Germinal center (tissue), 1 donor: ENCODE data around the gene ALDH6A1.

ENCODE experiments used
- DNase-seq: peaks from one replicate; pipeline ENCODE4 v3.0.0; 2012; ENCODE audit warnings: mixed read lengths, low spot score

The ALDH6A1 gene

DNA sequence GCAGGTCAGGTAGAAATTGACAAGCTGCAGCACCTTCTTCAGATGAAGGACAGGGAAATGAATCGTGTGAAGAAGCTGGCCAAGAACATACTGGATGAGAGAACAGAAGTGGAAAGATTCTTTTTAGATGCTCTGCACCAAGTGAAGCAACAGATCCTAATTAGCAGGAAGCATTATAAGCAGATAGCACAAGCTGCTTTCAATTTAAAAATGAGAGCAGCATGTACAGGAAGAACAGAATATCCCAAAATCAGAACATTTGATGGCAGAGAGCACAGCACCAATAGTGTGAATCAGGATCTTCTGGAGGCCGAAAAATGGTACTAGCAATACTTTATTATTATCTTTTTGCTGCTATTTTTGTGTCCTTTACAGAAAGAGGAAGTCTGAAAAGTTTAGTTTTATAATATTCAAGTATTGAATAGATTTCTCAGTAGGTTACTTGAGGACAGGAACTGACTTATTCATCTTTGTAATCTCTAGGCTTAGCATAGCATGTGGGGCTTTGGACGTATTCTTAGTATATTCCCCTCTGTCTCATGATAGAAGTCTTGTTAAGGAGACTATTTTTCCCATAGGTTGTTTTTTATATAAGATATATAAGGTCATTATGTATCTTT lies 34.3 kb downstream of the ALDH6A1 start:
- peak; percentile 10 for DNase-seq

DNA sequence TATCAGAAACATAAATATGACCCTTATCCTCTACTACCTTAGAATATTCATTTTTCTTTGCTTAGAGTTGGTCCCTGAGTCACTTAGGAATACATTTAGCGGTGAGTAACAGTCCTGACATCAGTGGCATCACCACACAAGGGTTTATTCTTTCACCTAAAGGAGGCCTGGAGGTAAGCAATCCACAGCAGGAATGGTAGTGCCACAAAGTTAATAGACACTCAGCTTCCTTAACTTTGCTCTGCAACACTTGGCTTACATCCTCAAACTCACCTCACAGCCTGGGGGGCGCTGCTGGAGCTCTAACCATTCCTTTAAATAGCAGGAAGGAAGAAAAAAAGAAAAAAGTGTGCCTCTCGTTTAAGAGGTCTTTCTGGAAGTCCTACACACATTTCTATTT lies 36.0 kb downstream of the ALDH6A1 start:
- no peak for DNase-seq

DNA sequence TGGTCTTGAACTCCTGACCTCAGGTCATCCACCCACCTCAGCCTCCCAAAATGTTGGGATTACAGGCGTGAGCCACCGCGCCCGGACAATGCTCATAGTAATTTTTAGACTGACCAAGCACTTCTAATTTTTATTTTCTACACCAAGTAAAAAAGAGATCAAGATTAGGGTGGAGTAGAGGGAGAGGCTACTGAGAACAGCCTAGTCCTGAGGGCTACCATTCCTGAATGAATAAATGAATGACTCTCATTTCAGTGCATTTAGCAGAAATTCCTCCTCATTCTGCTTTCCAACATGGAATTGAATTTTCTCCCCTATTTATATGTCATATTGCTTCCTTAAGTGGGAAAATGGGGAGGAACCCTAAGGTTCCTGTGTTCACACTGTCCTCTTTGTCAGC lies 38.7 kb downstream of the ALDH6A1 start:
- DNase-seq: no peak

DNA sequence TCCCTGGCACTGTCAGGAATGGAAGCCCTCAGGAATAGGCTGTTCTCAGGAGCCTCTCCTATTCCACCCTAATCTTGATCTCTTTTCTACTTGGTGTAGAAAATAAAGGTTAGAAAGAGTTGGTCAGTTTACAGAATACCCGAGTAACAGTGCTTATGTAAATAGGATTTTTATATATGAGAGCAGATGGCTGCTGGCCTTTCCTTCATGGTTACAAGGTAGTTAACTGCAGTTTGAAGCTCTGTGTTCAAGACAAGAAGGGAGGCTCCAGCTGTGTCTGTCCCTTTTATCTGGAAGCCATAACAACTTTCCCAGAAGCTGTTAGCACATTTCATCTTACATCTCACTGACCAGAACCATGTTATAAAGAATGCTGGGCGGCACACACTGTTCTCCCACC lies 42.0 kb downstream of the ALDH6A1 start:
- no peak for DNase-seq

DNA sequence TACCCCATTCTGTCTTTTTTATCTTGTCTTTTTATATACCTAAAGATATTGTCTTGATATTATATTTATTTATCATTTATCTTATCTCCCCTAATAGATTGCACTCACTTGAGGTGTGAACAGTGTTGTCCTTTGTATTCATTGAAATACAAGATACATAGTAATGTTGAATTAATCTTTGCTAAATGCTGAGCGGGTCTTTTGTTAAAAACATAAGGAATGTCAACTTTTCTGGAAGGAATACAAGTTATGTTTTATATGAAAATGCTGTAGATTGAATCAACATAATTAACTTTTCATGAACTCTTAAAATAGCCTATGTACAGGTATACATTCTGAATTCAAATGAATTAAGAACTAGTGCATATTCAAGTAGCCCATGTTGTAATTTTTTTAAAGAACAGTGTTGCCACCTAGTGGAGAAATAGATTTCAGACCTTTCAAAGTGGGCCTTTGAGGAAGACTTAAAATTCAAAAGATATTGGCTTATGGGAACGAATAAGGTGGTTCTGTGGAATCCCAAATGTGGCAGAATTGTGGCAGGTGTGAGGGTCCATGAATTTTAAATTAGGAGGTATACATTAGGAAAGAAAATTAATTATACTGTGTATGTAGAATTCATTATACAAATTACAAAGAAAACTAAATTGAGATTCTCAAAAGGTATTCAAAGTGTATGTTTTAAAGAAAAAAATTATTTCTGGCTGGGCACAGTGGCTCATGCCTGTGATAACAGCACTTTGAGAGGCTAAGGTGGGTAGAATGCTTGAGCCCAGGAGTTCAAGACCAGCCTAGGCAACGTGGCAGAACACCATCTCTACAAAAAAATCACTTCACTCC lies 46.0 kb downstream of the ALDH6A1 start:
- peak; percentile 38 for DNase-seq

DNA sequence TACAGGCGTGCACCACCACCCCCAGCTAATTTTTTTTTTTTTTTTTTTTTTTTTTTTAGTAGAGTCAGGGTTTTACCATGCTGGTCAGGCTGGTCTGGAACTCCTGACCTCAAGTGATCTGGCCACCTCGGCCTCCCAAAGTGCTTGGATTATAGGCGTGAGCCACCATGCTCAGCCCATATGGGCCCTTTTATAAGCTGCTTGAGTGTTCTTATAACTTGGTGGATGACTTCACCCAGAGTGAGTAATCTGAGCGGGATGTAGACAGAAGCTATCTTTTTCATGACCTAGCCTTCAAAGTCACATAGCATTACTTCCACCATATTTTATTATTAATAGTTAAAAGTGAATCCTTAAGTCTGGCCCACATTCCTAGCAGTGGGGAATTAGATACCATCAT lies 48.7 kb downstream of the ALDH6A1 start:
- no peak for DNase-seq

DNA sequence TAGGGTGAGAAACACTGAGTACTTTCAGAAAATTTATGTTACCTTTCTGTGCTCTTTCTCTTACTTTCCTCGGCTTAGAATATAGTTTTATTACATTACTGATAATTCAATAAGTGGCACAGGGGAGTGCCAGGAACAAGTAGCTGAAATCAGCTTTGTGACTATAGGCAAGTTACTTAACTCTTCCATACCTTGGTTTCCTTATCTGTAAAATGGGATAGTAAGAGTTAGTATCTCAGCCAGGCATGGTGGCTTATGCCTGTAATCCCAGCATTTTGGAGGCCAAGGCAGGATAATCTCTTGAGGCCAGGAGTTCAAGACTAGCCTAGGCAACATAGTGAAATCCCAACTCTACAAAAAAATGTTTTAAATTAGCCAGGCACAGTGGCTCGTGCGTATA lies 49.7 kb downstream of the ALDH6A1 start:
- no peak for DNase-seq

DNA sequence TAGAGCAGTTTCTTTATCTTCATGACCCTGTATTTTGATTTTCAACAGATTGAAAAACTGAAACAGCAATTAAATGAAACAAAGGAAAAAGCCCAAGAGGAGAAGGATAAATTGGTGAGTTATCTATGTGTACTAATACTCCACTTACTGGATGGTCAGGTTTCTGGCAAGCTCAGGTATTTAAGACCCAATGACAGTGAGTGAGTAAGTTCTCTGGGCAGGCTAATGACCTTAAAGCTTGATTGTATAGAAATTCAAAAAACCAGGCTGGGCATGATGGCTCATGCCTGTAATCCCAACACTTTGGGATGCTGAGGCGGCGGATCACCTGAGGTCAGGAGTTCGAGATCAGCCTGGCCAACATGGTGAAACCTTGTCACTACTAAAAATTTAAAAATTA lies 55.1 kb downstream of the ALDH6A1 start:
- no peak for DNase-seq

DNA sequence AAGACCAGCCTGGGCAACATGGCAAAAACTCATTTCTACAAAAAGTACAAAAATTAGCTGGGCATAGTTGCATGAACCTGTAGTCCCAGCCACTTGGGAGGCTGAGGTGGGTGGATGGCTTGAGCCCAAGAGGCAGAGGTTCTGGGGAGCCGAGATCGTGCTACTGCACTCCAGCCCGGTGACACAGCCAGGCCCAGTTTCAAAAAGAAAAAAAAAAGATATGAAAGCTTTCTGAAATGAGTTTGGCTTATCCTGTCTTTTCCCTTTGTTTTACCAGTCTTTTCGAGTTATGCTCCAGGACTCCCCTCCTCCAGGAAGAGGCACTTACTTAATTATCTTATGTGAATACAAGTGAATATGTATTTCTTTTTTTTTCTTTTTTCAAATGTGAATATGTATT lies 61.9 kb downstream of the ALDH6A1 start:
- DNase-seq: no peak

DNA sequence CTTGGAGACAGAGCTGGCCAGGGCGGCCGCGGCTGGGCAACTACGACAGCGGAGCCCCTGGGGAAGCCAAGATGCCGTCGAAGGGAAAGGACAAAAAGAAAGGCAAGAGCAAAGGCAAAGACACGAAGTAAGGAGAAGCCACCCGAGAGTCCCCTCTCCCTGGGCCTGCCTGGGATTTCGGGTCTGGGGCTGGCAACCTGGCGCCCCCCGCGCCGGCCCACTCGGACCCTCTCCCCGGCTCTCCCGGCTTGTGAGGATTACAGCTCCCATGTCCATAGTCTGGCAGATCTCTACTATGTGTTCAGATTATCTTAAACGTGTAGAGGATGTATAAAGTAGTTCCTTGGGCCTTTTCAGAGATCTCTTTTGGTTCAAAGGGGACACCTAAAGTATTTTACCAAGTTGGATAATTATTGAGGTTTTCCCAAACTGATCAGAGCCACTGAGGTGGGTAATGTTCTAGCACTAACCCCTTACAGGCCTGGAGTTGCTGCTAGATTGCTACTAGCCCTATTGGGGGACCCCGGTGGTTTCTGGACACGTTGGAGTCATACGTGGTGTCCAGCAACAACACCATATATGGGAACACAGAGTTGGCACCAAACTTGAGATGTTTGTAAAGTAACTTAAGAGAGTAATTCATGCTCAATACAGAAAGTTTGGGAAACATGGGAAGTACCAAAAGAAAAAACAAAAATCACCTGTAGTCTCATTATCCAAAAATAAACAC lies 64.7 kb downstream of the ALDH6A1 start:
- no peak for DNase-seq

DNA sequence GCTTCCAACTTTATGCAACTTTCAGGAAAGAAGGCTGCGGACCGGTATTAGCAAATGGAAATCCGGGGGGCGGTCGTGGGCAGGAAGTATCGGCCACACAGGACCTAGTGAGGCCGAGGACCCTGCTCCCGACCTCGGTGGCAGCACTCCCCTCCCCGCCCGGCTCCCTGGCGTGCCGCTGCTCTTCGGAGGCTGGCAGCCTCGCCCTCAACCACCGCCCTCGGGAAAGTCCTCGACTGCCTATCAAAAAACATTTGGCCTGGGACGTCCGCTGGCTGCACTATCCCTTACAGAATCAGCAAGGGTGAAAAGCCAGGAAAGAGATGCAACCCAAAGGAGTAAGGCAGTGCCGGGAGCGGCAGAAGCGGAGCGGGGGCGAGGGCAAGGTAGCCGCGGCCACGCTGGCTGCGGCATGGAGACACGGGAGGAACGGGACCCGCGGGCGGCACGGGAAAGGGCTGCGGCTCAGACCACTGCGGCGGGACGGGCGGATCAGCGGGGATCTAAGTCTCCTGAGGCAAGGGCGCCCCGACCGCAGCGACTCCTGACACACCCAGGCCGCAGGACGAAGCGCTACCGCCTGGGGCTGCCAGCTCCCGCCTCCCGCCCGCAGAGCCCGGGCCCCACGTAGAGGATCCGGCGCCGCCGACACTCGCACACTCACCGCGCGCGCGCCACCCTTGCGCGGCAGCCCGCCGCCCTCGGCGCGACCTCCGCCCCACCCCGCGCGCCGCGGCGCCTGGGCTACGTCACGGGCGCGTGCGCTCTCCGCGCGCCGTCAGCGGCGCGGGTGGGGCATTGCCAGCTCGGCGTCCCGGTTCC lies 65.5 kb downstream of the ALDH6A1 start, which contains the start of the genes BBOF1 and ENTPD5:
Gene BBOF1, plus strand, starts transcription at position 764 of the 822 bp plus-strand sequence. CDS start 130 bp downstream, outside the sequence.
Gene ENTPD5, minus strand, starts transcription at position 703 of the 822 bp plus-strand sequence. CDS start 31,186 bp downstream, outside the sequence.
- peak; percentile 93 for DNase-seq

DNA sequence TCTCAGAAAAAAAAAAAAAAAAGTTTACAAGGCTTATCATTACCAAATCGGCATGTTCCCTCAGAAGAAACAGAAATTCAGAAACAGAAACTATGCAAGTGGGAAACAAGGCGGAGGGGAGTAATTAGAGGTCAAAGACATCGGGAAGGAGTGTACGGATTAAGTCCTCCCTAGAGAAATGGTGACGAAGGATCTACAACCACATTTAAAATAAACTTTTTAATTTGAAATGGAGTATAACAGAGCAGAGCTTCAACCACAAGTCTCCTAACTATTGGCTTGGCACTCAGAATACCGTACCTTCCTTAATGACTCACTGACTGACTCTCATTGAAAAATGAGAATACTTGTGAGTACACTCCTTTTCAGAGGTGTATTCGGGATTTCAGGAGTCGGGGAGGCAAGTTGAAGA lies 66.1 kb downstream of the ALDH6A1 start:
- peak; percentile 15 for DNase-seq

DNA sequence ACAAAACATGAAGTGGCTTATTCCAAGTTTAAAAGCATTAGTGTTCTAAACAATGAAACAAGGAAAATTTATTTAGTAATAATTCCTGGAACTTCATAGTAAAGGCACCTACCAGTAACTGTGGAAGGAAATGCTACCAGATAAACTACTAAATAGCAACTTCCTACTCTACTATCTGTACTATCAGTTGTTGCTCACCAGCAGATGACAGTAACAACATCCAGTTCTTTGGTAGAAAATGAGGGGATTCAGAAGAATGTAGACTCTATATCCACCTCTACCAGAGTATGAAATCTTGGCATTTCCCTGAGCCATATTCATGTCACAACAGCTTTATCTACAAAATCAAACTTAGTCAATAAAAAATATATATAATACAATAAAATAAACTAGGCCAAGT lies 68.3 kb downstream of the ALDH6A1 start:
- no peak for DNase-seq

DNA sequence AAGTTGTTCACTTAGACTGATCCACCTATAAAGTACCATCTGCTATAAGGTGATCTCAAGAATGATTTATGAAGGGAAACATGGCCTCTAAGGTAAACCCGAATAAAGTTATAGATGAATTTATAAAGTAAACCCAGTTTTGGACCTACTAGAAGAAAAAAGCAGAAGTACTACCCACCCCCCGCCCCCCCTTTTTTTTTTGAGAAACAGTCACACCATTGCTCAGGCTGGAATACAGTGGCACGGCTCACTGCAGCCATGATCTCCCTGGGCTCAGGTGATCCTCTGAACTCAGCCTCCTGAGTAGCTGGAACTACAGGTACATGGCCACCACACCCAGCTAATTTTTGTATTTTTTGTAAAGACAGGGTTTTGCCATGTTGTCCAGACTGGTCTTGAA lies 69.1 kb downstream of the ALDH6A1 start:
- no peak for DNase-seq

DNA sequence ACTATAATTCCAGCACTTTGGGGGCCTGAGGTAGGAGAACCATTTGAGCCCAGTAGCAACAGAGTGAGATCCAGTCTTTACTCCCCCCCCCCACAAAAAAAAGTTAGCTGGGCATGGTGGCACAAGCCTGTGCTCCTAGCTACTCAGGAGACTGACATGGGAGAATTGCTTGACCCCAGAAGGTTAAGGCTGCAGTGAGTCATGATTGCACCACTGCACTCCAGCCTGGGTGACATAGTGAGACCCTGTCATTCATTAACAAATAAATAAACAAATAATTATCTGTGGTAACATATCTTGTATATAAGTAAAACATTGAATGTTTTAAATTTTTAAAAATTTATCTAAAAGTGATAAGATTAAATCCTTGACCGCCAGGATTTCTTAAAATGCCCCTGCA lies 70.0 kb downstream of the ALDH6A1 start:
- DNase-seq: no peak

DNA sequence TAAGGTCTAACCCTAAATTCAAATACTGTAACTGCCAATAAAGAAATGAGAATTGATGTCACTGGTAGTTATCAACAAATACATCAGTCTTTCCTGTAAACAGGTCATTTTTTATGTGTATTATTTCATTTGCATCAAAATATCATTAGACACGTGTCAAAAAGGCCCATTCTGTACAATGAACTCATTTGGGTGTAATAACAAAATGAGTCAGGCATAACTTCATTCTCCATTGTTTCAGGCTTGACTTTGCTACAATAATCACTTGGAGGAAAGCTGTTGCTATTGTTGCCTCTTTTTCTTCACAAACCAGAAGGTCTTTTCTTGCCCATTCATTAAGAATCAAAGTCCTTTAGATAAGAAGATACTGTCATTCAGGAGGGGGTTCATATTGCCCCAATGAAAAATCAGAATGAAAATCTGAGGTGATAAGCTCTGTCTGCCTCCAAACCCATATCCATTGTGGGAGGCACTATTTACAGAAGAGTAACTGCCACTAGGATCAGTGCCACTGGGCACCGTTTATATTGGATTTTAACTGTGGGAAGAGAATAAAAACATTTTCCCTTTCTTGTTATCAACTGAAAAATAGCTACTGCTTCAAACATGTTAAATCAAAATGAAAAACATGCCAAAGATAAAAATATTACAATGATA lies 75.3 kb downstream of the ALDH6A1 start:
- DNase-seq: no peak
